GM12801 (cell line): ENCODE results near the gene LRGUK.

ENCODE experiments used
- TF ChIP-seq, protein P1 (sequence below): IDR thresholded peaks from one replicate; pipeline ENCODE4 v1.5.1; 2011; ENCODE audit warnings: control low read depth; ENCODE audit not compliant: insufficient read length; ENCODE audit errors: extremely low read depth

The LRGUK gene

DNA sequence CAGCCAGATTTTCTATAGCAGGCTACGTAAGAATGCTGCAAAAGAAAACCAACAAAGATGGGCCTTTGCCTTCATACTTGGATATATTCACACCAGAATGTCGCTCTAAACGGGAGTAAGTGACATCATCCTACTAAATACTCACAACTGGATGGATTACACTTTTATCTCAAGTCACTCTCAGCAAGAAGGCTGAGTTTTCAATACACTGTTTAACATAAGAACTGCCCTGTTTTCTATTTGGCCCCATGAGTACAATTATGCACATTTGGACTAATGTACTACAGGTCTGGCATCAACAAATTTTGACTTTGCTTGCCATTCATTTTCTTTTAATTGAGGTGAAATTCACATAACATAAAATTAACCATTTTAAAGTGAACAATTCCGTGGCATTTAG, 181.4 kb downstream of the LRGUK start:
- TF ChIP-seq, protein P1, sequence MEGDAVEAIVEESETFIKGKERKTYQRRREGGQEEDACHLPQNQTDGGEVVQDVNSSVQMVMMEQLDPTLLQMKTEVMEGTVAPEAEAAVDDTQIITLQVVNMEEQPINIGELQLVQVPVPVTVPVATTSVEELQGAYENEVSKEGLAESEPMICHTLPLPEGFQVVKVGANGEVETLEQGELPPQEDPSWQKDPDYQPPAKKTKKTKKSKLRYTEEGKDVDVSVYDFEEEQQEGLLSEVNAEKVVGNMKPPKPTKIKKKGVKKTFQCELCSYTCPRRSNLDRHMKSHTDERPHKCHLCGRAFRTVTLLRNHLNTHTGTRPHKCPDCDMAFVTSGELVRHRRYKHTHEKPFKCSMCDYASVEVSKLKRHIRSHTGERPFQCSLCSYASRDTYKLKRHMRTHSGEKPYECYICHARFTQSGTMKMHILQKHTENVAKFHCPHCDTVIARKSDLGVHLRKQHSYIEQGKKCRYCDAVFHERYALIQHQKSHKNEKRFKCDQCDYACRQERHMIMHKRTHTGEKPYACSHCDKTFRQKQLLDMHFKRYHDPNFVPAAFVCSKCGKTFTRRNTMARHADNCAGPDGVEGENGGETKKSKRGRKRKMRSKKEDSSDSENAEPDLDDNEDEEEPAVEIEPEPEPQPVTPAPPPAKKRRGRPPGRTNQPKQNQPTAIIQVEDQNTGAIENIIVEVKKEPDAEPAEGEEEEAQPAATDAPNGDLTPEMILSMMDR, result no peak

DNA sequence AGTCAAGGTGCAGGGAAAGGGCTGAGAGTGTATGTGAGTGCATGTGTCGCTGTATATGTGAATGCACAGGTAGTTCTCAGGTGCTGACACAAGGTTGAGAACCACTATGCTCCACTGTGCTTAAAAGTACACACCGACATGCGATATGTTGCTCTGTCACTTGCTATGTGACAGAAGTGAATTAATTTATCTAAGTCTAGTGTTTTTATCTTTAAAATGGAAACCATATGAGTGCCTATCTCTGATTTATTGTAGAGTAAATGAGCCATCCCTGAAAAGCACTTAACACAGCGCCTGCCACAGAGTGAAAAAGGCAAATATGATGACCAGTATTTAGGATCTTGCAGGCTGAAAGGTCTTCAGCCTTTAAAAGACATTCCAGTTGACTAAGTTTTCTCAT, 184.7 kb downstream of the LRGUK start:
- TF ChIP-seq, protein P1, result no peak

DNA sequence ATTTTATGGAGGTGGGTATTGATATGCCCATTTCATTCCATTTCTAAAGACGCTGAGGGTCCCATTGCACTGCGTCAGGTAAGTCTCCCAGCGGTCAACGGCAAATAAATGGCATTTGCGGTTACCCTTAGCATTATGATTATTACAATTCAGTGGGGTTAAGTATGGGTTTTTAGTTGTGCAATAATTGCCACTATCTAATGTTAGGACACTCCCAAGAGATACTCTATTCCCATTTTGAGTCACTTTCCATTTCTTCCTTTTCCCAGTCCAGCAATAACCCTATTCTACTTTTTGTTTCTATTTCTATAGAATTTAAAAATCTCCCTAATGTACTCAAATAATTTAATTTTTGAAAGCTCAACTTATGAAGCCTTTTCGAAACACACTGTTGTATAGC, 185.6 kb downstream of the LRGUK start:
- TF ChIP-seq, protein P1, result no peak

DNA sequence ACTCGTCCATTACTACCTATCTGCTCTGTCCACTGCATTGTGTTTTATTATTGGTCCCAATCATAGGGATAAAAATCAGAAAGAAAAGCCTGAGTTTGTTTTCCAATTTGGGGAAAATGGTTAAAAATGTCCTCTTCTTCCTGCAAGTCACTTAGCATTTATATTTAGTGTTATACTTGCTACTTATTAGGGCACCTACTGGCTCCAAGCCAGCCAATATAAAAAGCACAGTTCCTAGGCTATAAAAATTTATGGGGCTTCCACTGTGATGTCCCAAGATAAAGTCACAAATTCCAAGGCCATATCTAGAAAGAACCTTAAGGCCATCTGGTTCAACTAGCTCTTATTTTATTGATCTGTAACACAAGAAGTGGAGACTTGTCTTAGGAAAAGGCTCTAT, 186.4 kb downstream of the LRGUK start:
- TF ChIP-seq, protein P1, result no peak
